ENCODE data around the gene TDRD12. TPM values are rescaled to one million over a fixed set of nuclear protein-coding genes. Genes with fewer than 3 reads are reported as not detected.
"Not testable (repeated sequence)": the region's sequence is repeated elsewhere in the genome, so short reads cannot be mapped to it uniquely, and the experiment has no call there.

TDRD12 gene
- total and polyA plus RNA-seq, 2 donors (not counting 1 experiment from before 2014, with no cell fraction given): 0.17 TPM; not detected in 1

DNA sequence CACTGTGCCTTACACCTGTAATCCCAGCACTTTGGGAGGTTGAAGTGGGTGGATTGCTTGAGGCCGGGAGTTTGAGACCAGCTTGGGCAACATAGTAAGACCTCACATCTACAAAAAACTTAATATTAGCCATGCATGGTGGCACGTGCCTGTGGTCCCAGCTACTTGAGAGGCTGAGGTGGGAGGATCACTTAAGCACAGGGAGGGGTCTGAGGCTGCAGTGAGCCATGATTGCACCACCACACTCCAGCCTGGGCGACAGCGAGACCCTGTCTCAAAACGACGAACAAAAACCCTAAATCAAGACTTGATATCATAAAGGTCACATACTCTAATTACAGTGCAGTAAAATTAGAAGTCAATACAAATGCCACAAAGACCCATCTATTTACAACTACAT is 132.6 kb downstream of the TDRD12 start:
- no peak for TF ChIP-seq EZH2 (IDR thresholded peaks at IDR 0.05; ENCODE audit: low read length, missing control alignments)
- TF ChIP-seq, protein P1, sequence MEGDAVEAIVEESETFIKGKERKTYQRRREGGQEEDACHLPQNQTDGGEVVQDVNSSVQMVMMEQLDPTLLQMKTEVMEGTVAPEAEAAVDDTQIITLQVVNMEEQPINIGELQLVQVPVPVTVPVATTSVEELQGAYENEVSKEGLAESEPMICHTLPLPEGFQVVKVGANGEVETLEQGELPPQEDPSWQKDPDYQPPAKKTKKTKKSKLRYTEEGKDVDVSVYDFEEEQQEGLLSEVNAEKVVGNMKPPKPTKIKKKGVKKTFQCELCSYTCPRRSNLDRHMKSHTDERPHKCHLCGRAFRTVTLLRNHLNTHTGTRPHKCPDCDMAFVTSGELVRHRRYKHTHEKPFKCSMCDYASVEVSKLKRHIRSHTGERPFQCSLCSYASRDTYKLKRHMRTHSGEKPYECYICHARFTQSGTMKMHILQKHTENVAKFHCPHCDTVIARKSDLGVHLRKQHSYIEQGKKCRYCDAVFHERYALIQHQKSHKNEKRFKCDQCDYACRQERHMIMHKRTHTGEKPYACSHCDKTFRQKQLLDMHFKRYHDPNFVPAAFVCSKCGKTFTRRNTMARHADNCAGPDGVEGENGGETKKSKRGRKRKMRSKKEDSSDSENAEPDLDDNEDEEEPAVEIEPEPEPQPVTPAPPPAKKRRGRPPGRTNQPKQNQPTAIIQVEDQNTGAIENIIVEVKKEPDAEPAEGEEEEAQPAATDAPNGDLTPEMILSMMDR (conservative IDR thresholded peaks at IDR 0.05 in 1 of 2, IDR thresholded peaks at IDR 0.05 in 1 of 2; ENCODE audit: low read depth in 1 of 2, low read length in 2 of 2): no peak
- Histone ChIP-seq H3K9ac (ENCODE audit: insufficient read depth, low read length) (no peak overlapping the region), H3K79me2 (ENCODE audit: control insufficient read depth, insufficient read depth, low read length) (no peaks in the 10 kb centered on the region), H3K4me1 (ENCODE audit: control insufficient read depth, extremely low read depth, insufficient read depth, low read length) (no peaks in the 10 kb centered on the region), H3K4me2 (ENCODE audit: extremely low read depth, insufficient read depth, low read length) (no peak overlapping the region), H3K27ac (ENCODE audit: insufficient read depth, low read length) (no peak overlapping the region), H2AFZ (ENCODE audit: low read length) (no peak overlapping the region), H3K27me3 (ENCODE audit: control insufficient read depth, insufficient read depth, low read length) (no peaks in the 10 kb centered on the region), H3K4me3 (replicated peaks in 1 of 4; ENCODE audit: control extremely low read depth in 1 of 4, insufficient read depth in 1 of 4, low read depth in 3 of 4, low read length in 4 of 4) (no peak overlapping the region), H3K36me3 (ENCODE audit: control insufficient read depth, insufficient read depth, low read length) (no peaks in the 10 kb centered on the region), H4K20me1 (ENCODE audit: control insufficient read depth, extremely low read depth, insufficient read depth, low read length) (no peaks in the 10 kb centered on the region), H3K9me3 (ENCODE audit: control insufficient read depth, insufficient read depth, low read depth, low read length) (no peaks in the 10 kb centered on the region)
- DNase-seq (ENCODE audit: low read depth in 2 of 2): no peak

DNA sequence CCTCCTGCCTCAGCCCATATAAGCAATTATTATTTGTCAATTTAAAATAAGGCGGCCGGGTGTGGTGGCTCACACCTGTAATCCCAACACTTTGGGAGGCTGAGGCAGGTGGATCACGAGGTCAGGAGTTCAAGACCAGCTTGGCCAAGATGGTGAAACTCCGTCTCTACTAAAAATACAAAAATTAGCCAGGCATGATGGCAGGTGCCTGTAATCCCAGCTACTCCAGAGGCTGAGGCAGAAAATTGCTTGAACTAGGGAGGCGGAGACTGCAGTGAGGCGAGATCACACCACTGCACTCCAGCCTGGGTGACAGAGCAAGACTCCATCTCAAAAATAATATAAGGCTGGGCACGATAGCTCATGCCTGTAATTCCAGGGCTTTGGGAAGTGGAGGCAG is 137.3 kb downstream of the TDRD12 start:
- not testable (repeated sequence) for H3K27me3 ChIP-seq (ENCODE audit: control insufficient read depth, insufficient read depth, low read length); H3K4me1 ChIP-seq (ENCODE audit: control insufficient read depth, extremely low read depth, insufficient read depth, low read length); H3K27ac ChIP-seq (ENCODE audit: insufficient read depth, low read length); H3K9me3 ChIP-seq (ENCODE audit: control insufficient read depth, insufficient read depth, low read depth, low read length); H2AFZ ChIP-seq (ENCODE audit: low read length); H3K4me2 ChIP-seq (ENCODE audit: extremely low read depth, insufficient read depth, low read length); H4K20me1 ChIP-seq (ENCODE audit: control insufficient read depth, extremely low read depth, insufficient read depth, low read length); H3K79me2 ChIP-seq (ENCODE audit: control insufficient read depth, insufficient read depth, low read length); H3K9ac ChIP-seq (ENCODE audit: insufficient read depth, low read length); DNase-seq (ENCODE audit: low read depth in 2 of 2); H3K4me3 ChIP-seq (replicated peaks in 1 of 4; ENCODE audit: control extremely low read depth in 1 of 4, insufficient read depth in 1 of 4, low read depth in 3 of 4, low read length in 4 of 4); H3K36me3 ChIP-seq (ENCODE audit: control insufficient read depth, insufficient read depth, low read length)

DNA sequence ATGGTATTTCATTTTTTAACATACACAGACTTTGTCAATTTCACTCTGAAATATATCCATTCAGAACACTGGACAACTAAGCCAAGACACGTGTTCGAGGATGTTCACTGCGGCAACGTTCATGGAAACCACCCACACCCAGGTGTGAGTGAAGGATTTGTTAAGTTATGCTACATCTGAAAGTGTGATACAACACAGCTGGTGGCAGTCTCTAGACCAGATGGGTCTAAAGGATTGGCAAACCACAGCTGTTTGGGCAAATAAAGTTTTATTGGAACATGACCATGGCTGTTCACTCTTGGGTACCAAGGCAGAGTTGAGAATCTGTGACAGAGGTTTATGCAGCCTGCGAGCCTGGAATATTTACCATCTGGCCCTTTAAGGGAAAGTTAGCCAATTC is 138.0 kb downstream of the TDRD12 start:
- Histone ChIP-seq H2AFZ (ENCODE audit: low read length) (no peak overlapping the region), H3K36me3 (ENCODE audit: control insufficient read depth, insufficient read depth, low read length) (no peaks in the 10 kb centered on the region), H3K9ac (ENCODE audit: insufficient read depth, low read length) (no peak overlapping the region), H3K27me3 (ENCODE audit: control insufficient read depth, insufficient read depth, low read length) (no peaks in the 10 kb centered on the region), H4K20me1 (ENCODE audit: control insufficient read depth, extremely low read depth, insufficient read depth, low read length) (no peaks in the 10 kb centered on the region), H3K4me1 (ENCODE audit: control insufficient read depth, extremely low read depth, insufficient read depth, low read length) (no peaks in the 10 kb centered on the region), H3K4me2 (ENCODE audit: extremely low read depth, insufficient read depth, low read length) (no peak overlapping the region), H3K27ac (ENCODE audit: insufficient read depth, low read length) (no peak overlapping the region), H3K79me2 (ENCODE audit: control insufficient read depth, insufficient read depth, low read length) (no peaks in the 10 kb centered on the region), H3K9me3 (ENCODE audit: control insufficient read depth, insufficient read depth, low read depth, low read length) (no peaks in the 10 kb centered on the region), H3K4me3 (replicated peaks in 1 of 4; ENCODE audit: control extremely low read depth in 1 of 4, insufficient read depth in 1 of 4, low read depth in 3 of 4, low read length in 4 of 4) (no peak overlapping the region)
- DNase-seq (ENCODE audit: low read depth in 2 of 2): no peak
- no peak for TF ChIP-seq EZH2 (IDR thresholded peaks at IDR 0.05; ENCODE audit: low read length, missing control alignments)
- TF ChIP-seq, protein P1 (conservative IDR thresholded peaks at IDR 0.05 in 1 of 2, IDR thresholded peaks at IDR 0.05 in 1 of 2; ENCODE audit: low read depth in 1 of 2, low read length in 2 of 2): no peak

All from fibroblast of lung (primary cell).